HepG2 (cell line): ENCODE data around the gene ASL. TPM values are rescaled to one million over a fixed set of nuclear protein-coding genes. Genes with fewer than 3 reads are reported as not detected.

Source experiments
- IKZF4 ChIP-seq: sonication (generic); formaldehyde crosslinking; IDR thresholded peaks from 2 replicates; pipeline ENCODE4 v1.5.1; 2020; ENCODE audit warnings: borderline replicate concordance, mild to moderate bottlenecking, low read depth, missing genetic modification reagents; ENCODE audit errors: not compliant biosample characterization
- NFYB ChIP-seq: sonication (generic); formaldehyde crosslinking; IDR thresholded peaks from 2 replicates; pipeline ENCODE4 v1.4.0; 2020; ENCODE audit warnings: missing genetic modification reagents
- PAWR ChIP-seq: sonication (generic); formaldehyde crosslinking; IDR thresholded peaks from 2 replicates; pipeline ENCODE4 v1.4.0; 2020; ENCODE audit warnings: missing genetic modification reagents, mild to moderate bottlenecking, borderline replicate concordance
- RERE ChIP-seq: IDR thresholded peaks from 2 replicates; pipeline ENCODE4 v1.6.1; 2016; ENCODE audit warnings: low read depth, missing genetic modification reagents, missing compliant biosample characterization
- RFXAP ChIP-seq: sonication (generic); formaldehyde crosslinking; IDR thresholded peaks from 2 replicates; pipeline ENCODE4 v1.4.0; 2020; ENCODE audit warnings: missing genetic modification reagents, borderline replicate concordance
- SUZ12 ChIP-seq: fragments of 150-350 bp; IDR thresholded peaks from 2 replicates; pipeline ENCODE4 v1.6.1; 2014; ENCODE audit warnings: low read depth, low read length
- TBL1XR1 ChIP-seq: fragments of 150-350 bp; IDR thresholded peaks from 2 replicates; pipeline ENCODE4 v1.6.1; 2014; ENCODE audit warnings: borderline replicate concordance, low read length; ENCODE audit not compliant: partially characterized antibody
- ZHX2 ChIP-seq, 2 experiments: sonication (generic) in 1 of 2; formaldehyde crosslinking in 1 of 2; IDR thresholded peaks; 2 replicates each; pipeline versions ENCODE4 v1.6.1 to v1.9.0; 2014 to 2022; ENCODE audit warnings: antibody characterized with exemption in 1 of 2, borderline replicate concordance in 1 of 2, inconsistent platforms in 1 of 2, low read depth in 1 of 2, missing genetic modification reagents in 1 of 2
- ZNF281 ChIP-seq: sonication (generic); formaldehyde crosslinking; IDR thresholded peaks from 2 replicates; pipeline ENCODE4 v1.4.0; 2020; ENCODE audit warnings: missing genetic modification reagents, borderline replicate concordance
- ZNF451 ChIP-seq: sonication (generic); formaldehyde crosslinking; IDR thresholded peaks from 2 replicates; pipeline ENCODE4 v1.5.0; 2020; ENCODE audit warnings: mild to moderate bottlenecking, missing genetic modification reagents
- ZNF580 ChIP-seq: IDR thresholded peaks from 2 replicates; pipeline ENCODE4 v1.6.1; 2016; ENCODE audit warnings: low read depth, borderline replicate concordance
- polyA plus RNA-seq, 8 experiments: library from polyadenylated mRNA; depleted of rRNA in 3 of 8; stranded (reverse) in 7 of 8; unstranded in 1 of 8; fragments of >200 nt; fragmentation: Illumina TruSeq in 4 of 8; extraction: Trizol in 4 of 8; gene quantifications; 2 replicates each; pipeline versions ENCODE4 v1.2.1 to v1.2.3, GENCODE V29; 2011 to 2016; ENCODE audit warnings: low read depth in 4 of 8, missing spikeins in 1 of 8, mixed read lengths in 1 of 8; ENCODE audit not compliant: insufficient read depth in 1 of 8
- total RNA-seq, 5 experiments: library from RNA; depleted of rRNA; stranded (reverse); fragments of >200 nt; fragmentation: Illumina TruSeq; extraction: Trizol; gene quantifications; 2 replicates each; pipeline ENCODE4 v1.2.3, GENCODE V29; 2016; ENCODE audit warnings: low read depth in 1 of 5

Gene ASL
- total and polyA plus RNA-seq, 2 of the 13 experiments (the other 11 are each of a cell fraction or from before 2014, with no cell fraction given), result 71.4 to 96.5 TPM

GRCh38 chr7:66076462-66077329 lies 1.1 kb downstream of the ASL start (continued):
- TF ChIP-seq ZNF281 (CRISPR knock-in tag) (peak; percentile 90), RFXAP (CRISPR knock-in tag) (no peak), ZNF451 (CRISPR knock-in tag) (no peak), TBL1XR1 (no peak), SUZ12 (no peak), IKZF4 (CRISPR knock-in tag) (no peak), NFYB (CRISPR knock-in tag) (no peak), ZHX2 (IDR thresholded peaks at IDR 0.05; ENCODE audit: low read depth) (no peak), ZHX2 (CRISPR knock-in tag; IDR thresholded peaks at IDR 0.05; ENCODE audit: borderline replicate concordance) (no peak), RERE (CRISPR knock-in tag) (no peak), PAWR (CRISPR knock-in tag) (no peak), ZNF580 (CRISPR knock-in tag) (no peak)
